ENCODE data around the gene INPP5K. TPM values are rescaled to one million over a fixed set of nuclear protein-coding genes. Genes with fewer than 3 reads are reported as not detected.

Gene INPP5K
- total RNA-seq = 47.4 and 53.8 TPM in 2 replicates

DNA sequence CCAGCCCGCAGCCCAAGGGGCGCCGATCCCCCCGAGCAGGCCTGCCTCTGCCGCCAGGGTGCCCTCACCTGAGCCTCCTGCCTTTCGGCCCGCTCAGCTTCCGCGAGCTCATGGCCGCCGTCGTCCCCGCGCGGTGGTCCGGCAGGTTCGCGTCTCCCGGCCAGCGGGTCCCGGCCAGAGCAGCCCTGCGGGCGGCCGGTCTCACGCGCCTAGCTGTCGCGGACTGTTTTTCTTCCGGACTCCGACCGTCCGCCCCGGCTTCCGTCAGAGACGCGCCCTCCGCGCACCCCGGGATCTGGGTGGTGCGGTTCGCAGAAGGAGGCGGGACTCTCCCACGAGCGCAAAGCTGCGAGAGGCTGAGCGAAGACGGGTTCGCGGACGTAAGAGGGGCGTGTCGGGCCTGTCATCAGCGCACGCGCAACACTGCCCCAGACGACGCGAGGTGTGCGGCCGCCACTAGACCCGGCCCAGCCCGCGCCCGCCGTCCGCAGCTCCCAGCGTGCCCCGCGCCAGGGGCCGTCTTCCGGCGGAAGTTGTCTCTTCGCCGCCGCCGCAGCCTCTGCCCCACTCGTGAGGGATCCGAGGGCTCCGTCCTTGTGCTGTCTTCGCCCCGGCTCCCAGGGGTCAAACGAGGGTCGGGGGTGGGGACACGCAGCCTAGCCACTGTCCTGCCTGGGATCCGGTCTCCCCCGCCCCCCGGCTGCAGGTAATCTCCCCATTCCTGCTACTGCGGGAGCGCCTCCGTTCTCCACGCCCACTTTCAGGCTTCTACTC lies at the start of gene INPP5K:
INPP5K (minus strand) TSS at position 225 of the 774 bp plus-strand sequence; CDS start at position 112, 113 bp downstream.
- intact Hi-C loops (cut with micrococcal nuclease) = loop anchor here (1.0 kb wide), 9 partner anchors 29 to 222 kb away; partner anchors contain the start of genes CRK, PITPNA, RILP and SLC43A2

DNA sequence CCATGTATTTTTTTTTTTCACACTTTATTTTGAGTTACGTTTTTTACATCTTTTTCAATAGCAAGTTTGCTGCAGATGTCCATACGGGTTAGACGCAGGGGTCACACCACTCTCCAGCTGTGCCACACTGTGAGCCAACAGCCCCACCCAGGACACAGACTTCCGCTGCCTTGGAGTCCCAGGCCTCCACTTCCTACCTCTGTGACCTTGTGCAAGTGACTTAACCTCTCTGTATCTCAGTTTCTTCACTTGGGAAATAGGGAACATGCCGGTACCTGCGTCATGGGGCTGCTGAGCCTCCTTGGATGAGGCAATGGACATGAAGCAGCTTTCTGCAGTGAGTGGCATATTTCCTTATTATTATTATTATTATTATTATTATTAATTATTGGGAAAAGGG lies 49.5 kb upstream of the INPP5K start:
- intact Hi-C loops (cut with micrococcal nuclease) = loop anchor here (1.0 kb wide), 1 partner anchor 50 kb away; the partner anchor contains the start of gene INPP5K

DNA sequence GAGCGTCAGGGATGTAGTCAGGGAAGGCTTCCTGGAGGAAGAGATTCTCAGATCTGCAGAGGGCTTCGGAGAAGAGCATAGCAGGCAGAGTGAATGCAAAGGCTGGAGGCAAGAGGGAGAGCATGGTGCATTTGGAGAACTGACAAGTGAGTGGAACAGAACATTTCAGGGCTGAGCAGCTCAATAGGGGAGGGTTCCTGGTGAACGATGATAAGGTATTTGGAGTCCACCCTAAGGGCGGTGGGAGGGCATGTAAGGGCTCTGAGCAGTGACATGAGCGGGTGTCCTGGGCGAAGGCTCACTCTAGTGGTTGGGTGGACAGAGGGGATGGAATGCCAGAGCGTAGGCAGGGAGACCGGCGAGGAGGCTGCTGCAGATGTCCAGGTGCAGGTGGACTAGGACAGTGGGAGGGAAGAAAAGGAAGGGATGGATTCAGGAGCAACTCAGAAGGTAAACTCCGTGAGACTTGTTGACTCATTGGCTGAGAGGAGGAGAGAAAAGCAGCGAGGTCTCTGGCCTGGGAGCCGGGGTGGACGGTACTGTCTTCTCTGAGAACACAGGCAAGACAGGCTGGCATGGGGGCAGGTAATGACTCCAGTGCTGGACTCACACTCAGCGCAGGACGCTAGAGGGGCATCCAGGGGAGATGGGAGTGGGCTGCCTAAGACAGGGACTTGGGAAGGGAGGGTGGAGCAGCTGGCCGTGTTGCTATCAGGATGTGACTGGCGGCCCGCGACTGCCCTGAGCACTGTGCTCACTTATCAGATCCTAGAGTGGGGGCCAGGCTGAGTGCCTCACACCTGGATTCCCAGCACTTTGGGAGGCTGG lies 47.6 kb upstream of the INPP5K start:
- intact Hi-C loops (cut with micrococcal nuclease) = loop anchor here (2.0 kb wide), 1 partner anchor 71 kb away; the partner anchor contains the start of gene MYO1C

DNA sequence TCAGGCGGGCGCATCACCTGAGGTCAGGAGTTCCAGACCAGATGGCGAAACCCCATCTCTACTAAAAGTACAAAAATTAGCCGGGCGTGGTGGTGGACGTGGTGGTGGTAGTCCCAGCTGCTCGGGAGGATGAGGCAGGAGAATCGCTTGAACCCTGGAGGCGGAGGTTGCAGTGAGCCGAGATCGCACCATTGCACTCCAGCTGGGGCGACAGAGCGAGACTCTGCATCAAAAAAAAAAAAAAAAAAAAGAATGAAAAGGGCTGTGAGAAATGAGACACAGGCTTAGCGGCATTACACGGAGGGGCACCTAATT lies 47.0 kb upstream of the INPP5K start:
- intact Hi-C loops (cut with micrococcal nuclease) = loop anchor here (2.0 kb wide), 1 partner anchor 71 kb away; the partner anchor contains the start of gene MYO1C

DNA sequence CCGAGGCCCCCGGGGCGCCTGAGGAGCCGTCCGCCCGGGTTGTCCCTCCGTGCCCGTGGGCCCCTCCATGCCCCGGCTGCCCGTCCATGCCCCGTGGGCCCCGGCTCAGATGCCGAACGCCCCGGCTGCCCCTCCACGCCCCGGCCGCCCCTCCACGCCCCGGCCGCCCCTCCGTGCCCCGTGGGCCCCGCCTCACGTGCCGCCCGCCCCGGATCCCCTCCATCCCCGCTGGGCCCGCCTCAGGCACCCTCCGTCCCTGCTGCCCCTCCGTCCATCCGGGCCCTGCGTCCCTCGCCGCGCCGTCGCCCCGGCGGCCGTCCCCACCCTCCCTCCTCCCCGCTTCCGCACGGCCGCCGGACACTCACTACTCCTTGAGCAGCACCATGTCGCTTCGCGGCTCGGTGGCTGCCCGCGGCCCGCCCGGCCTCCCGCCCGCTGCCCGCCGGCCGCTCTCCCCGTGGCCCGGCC lies 45.8 kb upstream of the INPP5K start:
- intact Hi-C loops (cut with micrococcal nuclease) = loop anchor here (1.0 to 2.0 kb wide), 3 partner anchors 46 to 69 kb away; partner anchors contain the start of genes INPP5K, MYO1C and SLC43A2

DNA sequence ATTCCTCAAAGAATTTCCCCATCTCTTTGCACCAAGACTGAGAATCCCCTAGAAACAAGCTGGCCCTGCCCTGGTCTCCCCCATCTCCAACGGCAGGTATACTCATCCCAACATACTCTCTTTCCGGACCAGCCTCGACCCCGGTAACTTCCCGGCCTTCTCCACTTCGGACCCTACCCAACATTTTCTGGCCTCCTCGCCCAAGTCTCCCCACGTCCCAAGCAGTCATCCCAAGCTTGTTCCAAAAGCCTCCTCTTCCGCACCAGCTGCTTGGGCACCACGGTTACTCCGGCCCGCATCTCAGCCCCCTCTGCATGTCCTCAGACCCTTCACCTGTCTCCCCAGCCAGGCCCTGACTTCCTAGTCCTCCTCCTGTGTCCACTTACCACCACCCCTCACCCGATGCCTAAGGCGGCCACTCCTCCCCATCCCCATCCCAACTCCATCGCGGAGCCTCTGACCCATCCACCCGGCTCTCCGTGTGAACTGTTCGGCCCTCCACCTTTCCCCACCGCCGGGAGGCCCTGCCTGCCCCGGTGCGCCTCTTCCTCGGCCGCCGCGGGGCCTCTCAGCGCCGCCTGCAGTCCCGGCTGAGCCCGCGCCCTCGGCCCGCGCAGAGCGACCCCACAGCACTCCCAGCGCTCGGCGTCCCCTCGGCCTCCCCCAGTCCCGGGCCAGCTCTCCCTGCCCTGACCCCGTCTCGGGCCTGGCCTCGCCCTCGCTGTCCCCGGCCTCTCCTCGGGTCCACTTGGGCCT lies 45.2 kb upstream of the INPP5K start:
- intact Hi-C loops (cut with micrococcal nuclease) = loop anchor here (1.0 to 2.0 kb wide), 3 partner anchors 45 to 69 kb away; partner anchors contain the start of genes INPP5K, MYO1C and SLC43A2

DNA sequence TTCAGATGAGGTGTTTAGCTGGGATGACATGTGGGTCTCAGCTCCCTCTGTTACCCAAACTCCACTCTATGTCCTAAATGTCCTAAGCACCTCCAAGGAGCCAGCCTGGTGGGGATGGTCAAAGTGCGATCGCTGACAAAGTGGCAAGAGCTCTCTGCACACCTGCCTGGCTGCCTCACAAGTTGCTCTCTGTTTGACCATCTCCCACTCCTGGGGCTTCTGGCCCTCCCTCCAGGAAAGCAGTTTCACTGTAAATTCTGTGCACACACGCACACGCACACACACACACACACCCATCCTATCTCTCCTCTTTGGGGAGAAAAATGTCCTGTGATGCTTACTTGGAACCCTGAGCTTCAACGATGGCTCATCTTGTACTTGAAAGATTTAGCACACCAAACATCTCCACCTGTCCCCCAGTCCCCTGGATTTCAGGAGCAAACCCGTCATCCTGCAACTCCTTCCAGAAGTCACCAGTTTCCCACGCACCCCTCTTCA lies 44.5 kb upstream of the INPP5K start:
- intact Hi-C loops (cut with micrococcal nuclease) = no loop called here

DNA sequence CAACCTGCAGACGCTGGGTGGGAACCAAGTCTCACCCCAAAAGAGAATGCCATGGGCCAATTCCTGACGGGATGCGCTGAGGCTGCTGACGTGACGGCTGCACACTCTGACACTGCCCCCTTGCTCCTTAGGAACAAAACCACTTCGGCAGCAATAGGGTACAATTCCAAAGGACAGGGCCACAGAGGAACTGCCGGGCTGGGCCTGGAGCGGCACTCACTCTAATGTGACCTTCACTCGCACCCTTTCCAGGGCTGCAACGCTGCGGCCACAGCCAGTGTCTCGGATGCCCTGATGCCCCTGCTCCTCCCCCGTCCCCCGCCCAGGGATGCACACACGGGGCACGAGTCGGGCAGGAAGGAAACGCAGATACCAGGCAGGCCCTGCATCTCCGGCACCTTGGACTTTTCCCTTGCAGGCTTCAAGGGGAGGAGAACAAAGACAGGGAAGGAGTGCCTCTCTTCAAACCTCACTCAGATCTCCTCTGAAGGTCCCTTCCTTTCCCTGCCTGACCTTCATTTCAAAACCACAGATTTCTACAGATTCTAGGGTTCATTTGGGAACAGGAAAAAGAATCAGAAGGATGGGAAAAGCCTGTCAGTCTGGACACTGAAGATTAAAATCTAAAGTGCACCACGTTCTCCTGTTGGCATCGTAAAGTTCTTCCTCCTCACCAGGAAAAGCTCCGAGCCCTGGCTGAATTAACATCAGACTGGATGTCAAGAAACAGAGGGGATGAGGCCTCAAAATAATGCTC lies 43.9 kb upstream of the INPP5K start:
- intact Hi-C loops (cut with micrococcal nuclease) = no loop called here

DNA sequence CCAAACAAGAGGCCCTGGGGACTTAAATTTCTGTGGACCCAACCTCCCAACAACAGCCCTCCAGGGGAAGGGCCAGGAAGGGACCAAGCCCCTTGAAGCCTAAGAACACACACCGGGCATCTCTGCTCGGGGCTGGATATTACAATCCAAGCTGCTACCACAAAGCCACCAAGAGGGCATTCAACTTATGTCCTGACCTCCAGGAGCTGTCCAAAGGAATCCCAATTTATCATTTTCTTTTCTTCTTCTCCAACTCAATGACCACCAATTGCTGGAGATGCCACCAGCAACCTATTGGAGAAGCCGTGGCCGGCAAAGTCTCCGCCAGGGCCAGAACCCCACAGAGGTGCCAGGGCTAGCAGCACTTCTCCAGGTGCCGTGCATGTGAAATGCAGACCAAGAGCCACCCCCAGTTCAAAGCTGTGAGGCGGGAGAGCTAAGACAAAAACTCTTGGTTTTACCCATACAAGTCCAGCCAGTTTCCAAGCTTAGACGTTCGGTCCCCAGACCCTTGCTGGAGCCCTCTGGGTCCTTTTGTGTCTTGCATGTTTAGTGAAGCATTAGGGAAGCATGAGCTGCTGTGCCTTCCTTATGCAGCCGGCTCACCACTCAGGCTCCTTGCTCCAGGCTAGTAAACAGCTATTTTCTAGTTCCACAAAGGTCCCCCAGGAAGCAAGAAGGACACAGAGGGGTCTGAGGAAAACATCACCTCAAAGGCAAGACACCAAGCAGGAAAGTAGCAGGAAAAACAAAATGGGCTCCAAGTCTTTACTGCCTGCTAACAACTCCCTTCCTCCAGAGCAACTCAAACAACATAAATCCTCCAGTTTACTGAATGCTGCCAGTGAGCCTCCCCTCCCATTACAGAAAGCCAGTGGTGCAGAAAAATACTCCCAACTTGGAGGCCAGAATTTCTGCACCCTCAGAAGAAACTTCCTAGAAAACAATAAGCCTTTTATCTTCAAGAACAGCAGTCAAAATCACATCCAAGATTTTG lies 42.9 kb upstream of the INPP5K start:
- intact Hi-C loops (cut with micrococcal nuclease) = no loop called here

DNA sequence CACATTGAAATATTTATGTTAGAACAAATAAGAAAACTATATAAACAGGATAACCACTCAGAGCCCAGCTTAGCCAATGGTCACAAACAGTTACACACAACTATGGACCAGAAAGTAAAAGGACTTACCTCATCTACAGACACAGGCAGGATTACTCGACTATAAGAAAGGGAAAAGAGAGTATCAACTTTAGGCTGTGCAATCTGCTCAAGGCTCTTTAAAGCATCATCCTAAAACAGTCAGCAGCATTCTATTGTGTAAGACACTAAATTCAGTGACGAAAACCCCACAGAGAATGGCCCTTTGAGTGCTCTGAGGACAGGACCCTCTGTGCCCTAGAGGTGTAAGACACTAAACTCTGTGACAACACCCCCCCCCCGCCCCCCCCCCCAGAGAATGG lies 42.0 kb upstream of the INPP5K start:
- intact Hi-C loops (cut with micrococcal nuclease) = no loop called here

DNA sequence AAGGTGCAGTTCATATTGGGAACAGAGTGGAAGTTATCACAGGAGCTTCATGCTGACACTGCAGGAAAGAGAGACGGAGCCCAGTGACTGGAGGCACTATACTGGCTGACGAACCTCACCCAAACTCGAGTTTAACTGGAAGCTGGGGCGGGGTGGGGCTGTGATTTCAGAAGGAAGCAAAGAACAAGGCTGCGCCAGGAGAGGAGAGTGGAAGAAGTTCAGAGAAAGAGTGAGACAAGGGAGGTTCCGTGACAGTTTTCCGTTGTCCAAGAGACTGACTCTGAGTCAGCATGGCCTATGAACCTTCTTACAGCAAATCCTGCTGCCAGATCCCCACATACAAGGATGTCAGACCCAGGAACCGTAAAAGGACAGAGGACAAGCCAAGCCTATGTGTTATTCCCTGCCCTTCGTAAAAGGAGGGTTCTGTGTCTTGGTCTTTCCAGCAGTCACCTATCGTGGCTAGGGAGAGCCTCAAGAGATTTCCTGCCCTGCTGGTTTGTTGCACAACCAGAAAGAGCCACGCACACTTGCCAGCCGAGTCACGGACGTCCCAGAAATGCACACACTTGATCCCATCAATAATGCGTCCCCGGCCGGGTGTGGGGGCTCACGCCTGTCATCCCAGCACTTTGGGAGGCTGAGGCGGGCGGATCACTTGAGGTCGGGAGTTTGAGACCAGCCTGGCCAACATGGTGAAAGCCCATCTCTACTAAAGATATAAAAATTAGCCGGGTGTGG lies 41.1 kb upstream of the INPP5K start:
- intact Hi-C loops (cut with micrococcal nuclease) = no loop called here

DNA sequence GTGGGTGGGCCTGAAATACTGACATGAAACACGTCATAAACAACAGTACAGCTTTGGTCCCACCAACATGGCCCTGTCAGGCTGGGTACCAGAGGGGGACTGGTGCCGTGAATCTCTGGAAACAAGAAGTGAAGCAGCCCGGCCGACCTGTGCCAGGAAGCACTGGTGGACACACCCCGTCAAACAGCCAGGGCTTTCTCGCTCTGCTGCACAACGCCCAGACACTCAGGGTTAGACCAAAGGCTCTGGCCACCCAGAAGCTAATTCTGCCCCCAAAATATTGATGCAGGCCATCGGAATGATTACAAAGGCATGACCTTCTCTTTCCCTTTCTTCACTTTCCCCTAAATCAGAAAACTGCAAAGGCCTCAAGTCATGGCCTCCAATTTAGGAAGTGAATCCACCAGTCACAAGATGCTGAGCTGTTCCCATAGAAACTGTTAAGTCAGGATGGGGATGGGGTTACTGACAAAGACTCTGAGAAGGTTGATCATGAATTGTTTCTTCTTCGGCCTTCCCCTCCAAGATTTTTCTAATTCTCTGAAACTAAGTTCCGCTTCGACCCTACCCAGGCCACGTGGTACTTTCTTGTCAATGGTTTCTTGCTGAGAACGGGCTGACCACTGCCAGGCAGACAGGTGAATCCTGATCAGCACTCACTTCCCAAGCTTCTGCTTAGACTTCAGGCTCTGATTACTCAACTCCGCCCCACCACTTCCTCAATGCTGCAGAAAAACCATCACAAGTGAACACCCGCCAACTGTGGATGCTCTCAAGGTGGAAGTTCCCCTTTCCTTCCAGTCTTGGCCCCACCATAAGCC lies 39.4 kb upstream of the INPP5K start:
- intact Hi-C loops (cut with micrococcal nuclease) = no loop called here

DNA sequence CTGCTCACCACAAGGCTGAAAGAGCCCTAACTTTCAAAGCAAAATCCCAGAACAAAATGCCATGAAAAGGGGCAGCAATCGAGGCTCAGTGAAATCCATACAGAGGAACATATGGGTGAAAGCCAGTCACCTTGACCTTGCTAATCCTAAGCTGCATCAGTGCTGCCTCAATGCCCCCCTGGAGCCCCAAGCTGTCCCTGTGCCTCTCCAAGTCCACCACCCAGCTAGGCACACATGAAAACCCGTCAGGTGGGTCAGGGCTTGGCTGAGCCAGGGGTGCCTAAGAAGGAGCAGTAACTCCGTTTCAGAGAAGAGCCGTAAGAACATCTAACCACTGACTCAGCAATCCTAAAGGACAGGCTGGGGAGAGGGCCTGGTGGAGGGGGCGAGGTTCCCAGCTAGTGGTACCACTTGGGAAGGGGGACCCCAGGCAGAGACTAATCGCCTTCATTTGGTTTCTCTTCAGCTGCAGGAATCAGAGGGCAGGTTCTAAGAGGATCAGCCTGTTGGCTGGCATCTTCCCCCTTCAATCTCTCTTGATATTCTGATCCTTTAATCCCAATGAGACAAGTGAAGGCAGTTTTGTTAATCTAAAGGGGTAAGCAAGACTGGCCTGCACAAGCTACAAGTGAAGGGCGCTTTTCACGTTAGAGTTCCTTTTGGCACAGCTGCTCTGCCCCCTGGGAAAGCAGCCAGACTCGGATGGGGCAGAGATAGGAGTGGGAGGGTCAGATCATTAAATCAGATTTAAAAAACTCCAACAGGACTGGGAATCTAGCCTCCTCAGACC lies 38.5 kb upstream of the INPP5K start:
- intact Hi-C loops (cut with micrococcal nuclease) = no loop called here

DNA sequence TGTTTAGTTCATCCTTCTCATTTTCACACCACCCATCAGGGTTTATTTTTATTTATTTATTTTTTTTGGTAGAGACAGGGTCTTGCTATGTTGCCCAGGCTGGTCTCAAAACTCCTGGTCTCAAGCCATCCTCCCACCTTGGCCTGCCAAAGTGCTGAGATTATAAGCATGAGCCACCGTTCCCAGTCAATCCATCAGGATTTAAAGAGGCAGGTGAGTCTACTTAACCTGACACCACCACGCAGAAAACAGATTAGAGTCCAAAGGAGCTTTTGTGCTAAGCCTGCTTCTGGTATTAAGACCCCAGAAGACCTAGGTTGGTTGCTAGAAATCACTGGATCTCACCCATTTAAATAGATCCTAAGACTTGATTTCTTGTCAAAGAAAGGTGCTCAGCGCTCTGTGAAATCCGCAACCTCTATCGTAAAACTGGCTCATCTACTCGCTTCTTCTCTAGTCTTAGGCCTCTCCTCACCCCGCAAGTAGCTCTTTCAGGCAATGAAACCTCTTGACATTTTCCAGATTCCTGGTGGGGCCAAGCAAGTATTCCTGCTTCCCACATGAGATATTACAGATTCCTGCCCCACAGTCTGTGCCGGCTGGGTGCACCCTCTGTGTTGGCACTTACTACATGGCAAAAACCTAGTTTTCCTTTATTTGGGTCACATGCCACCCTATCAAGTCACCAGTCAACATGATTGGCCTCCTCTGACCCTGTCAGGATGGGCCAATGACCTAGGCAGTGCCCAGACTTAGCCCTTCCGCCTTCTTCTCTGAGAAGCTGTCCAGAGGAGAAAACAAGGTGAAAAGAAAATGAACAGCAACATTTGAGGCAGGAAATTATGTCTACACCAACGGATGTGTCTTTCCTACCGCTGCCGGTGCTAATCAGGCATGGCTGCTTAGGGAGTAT lies 37.2 kb upstream of the INPP5K start:
- intact Hi-C loops (cut with micrococcal nuclease) = no loop called here

DNA sequence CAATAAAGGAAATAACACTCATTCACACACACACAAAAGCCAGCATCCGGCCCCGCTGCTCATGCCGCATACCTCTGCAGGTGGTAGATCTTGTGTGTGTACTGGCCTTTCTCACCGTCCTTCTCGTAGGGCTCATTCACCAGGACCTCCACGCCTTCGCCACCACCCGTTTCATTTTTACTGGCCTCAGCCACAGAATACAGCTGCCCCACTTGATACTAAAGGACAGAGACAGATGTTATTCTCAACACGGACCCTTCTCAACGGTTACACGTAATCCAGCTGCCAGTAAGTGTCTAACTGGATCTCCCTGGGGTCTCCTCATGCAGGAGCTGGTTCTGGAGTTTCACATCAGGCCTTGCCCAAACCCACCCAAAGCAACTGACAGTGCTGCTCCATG lies 36.5 kb upstream of the INPP5K start:
- intact Hi-C loops (cut with micrococcal nuclease) = no loop called here

DNA sequence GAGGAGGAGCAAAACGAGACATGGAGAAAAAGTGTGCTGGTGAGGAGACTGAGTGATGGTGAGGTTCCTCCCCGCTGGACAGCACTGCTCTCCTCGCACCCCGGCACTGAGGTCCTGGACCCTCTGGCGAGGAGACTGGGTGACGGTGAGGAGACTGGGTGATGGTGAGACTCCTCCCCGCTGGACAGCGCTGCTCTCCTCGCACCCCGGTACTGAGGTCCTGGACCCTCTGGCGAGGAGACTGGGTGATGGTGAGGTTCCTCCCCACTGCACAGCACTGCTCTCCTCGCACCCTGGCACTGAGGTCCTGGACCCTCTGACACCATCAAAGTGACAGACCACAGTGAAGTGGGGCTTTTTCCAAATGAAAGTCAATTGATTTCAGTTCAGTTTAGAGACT lies 35.3 kb upstream of the INPP5K start:
- intact Hi-C loops (cut with micrococcal nuclease) = no loop called here
